ENCODE results near the gene MYH14.

DNA sequence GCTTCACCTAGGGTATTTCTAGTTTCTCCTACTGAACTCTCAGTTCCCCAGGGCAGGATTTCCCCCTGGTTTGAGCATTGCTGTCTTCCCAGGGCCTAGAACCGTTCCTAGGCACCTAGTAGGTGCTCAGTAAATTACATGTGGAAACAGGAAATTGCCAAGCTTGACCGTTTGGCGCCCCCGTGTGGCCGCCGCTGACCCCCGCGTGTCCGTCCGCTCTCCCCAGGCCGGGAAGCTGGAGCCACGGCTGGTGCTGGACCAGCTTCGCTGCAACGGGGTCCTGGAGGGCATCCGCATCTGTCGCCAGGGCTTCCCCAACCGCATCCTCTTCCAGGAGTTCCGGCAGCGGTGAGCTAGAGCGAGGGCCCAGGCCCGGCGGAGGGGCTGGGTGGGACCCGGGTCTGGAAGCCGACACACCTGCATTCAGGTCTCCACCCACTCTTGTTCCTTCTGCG is 55.5 kb downstream of the MYH14 start:
- TF ChIP-seq CTCF (IDR thresholded peaks at IDR 0.05; ENCODE audit: low read depth, low read length): peak; percentile 65
- no peak for TF ChIP-seq EZH2phosphoT487 (IDR thresholded peaks at IDR 0.05; ENCODE audit: low read depth)
